Panc1 (cell line): ENCODE results near the gene GABRQ. TPM values are rescaled to one million over a fixed set of nuclear protein-coding genes. Genes with fewer than 3 reads are reported as not detected.
A peak's percentile ranks its signal among the peaks of the same experiment; 100 is the strongest.
"Not testable (repeated sequence)": the region's sequence is repeated elsewhere in the genome, so short reads cannot be mapped to it uniquely, and the experiment has no call there.

Experiments used
- ATAC-seq: fragments of 200-7000 bp; cut with Tn5 transposase; 2 replicates; pipeline ENCODE4 v1.9.1; 2020; ENCODE audit warnings: mild to moderate bottlenecking, moderate library complexity
- BruUV-seq: library from RNA; stranded (reverse); fragments of 400-500 nt; replicated peaks from 2 replicates; lab custom pipeline; 2021; lab: Mats Ljungman, UMichigan
- CTCF ChIA-PET: fragments of 300-600 bp; sonication (Branson Sonifier 250); formaldehyde crosslinking; loops from one replicate; lab custom pipeline; 2022; ENCODE audit warnings: antibody characterized with exemption; lab: Charles Lee
- POLR2A ChIA-PET: fragments of 300-600 bp; sonication (Branson Sonifier 250); formaldehyde crosslinking; loops from one replicate; lab custom pipeline; 2022; ENCODE audit warnings: antibody characterized with exemption; lab: Charles Lee
- DNase-seq: peaks from one replicate; pipeline ENCODE4 v3.0.0-alpha.2; 2010; ENCODE audit warnings: low read depth, low spot score
- H3K27ac ChIP-seq: 2 replicates; pipeline ENCODE4 v1.5.1; 2011; ENCODE audit warnings: mild to moderate bottlenecking, low read length, inconsistent platforms
- H3K27me3 ChIP-seq: fragments of 200-500 bp; sonication (Bioruptor generic); 2 replicates; pipeline ENCODE4 v1.6.0; 2014; ENCODE audit warnings: low read length, inconsistent platforms; ENCODE audit not compliant: control insufficient read depth, insufficient read depth
- H3K36me3 ChIP-seq: fragments of 200-500 bp; sonication (Bioruptor generic); 2 replicates; pipeline ENCODE4 v1.5.1; 2014; ENCODE audit warnings: inconsistent platforms, mild to moderate bottlenecking, low read length, moderate library complexity; ENCODE audit not compliant: control insufficient read depth, insufficient read depth
- H3K4me1 ChIP-seq: 2 replicates; pipeline ENCODE4 v1.5.1; 2011; ENCODE audit warnings: inconsistent platforms, mild to moderate bottlenecking, low read length, moderate library complexity; ENCODE audit not compliant: control insufficient read depth, insufficient read depth
- H3K4me3 ChIP-seq, 2 experiments: 2 replicates each; pipeline ENCODE4 v1.5.1; 2011 to 2012; ENCODE audit warnings: low read depth in 2 of 2, low read length in 2 of 2, mild to moderate bottlenecking in 2 of 2, inconsistent platforms in 1 of 2, moderate library complexity in 1 of 2
- H3K9me3 ChIP-seq: fragments of 200-500 bp; sonication (Bioruptor generic); 2 replicates; pipeline ENCODE4 v1.5.1; 2014; ENCODE audit warnings: low read depth, mild to moderate bottlenecking, inconsistent platforms, low read length, moderate library complexity; ENCODE audit not compliant: control insufficient read depth, insufficient read depth
- CTCF ChIP-seq: fragments of 450-650 bp; IDR thresholded peaks from 2 replicates; pipeline ENCODE4 v1.5.1; 2017; ENCODE audit warnings: mild to moderate bottlenecking
- POLR2AphosphoS5 ChIP-seq: IDR thresholded peaks from 2 replicates; pipeline ENCODE4 v1.6.1; 2012; ENCODE audit warnings: mild to moderate bottlenecking, low read depth, low read length, moderate library complexity
- REST ChIP-seq, 2 experiments: IDR thresholded peaks; 2 replicates each; pipeline ENCODE4 v1.6.1; 2011 to 2012; ENCODE audit warnings: low read depth in 2 of 2, control low read depth in 1 of 2, low read length in 1 of 2, mild to moderate bottlenecking in 1 of 2, moderate library complexity in 1 of 2; ENCODE audit not compliant: insufficient read depth in 1 of 2
- SIN3A ChIP-seq: IDR thresholded peaks from 2 replicates; pipeline ENCODE4 v1.6.1; 2012; ENCODE audit warnings: low read depth, mild to moderate bottlenecking, low read length, moderate library complexity, borderline replicate concordance; ENCODE audit not compliant: insufficient read depth
- TCF7L2 ChIP-seq: IDR thresholded peaks from 2 replicates; pipeline ENCODE4 v1.6.1; 2011; ENCODE audit warnings: mild to moderate bottlenecking, low read depth, low read length, inconsistent platforms
- in situ Hi-C: cut with HindIII; loops from 2 replicates; pipeline ENCODE4 v1.10.0; 2016; ENCODE audit warnings: low sequenced_read_pairs, low pct_unique_long_range_greater_than_20kb
- intact Hi-C: fragments of 100-400 bp; cut with micrococcal nuclease; formaldehyde crosslinking; loops from one replicate; pipeline ENCODE4 v1.10.0; 2022; ENCODE audit not compliant: unreplicated experiment
- total RNA-seq: library from RNA; stranded (reverse); gene quantifications from one replicate; pipeline ENCODE4 v1.2.1, GENCODE V29; 2021; ENCODE audit not compliant: unreplicated experiment

The GABRQ gene
- total RNA-seq, 1 experiment from 2014 or later: 0.03 TPM

GRCh38 chrX:152674135-152674534 is 36.4 kb downstream of the GABRQ start:
- POLR2A ChIA-PET: no interaction called here
- Histone ChIP-seq H3K36me3 (no peaks in the 10 kb centered on the region), H3K9me3 (no peaks in the 10 kb centered on the region), H3K4me3 (no peak overlapping the region), H3K4me1 (no peaks in the 10 kb centered on the region), H3K27me3 (no peaks in the 10 kb centered on the region), H3K27ac (no peak overlapping the region)
- CTCF ChIA-PET: no interaction called here
- no TSS peak for BruUV-seq
- no peak for ATAC-seq
- in situ Hi-C loops: no loop called here
- TF ChIP-seq REST (IDR thresholded peaks at IDR 0.05; ENCODE audit: insufficient read depth in 1 of 2, low read depth in 2 of 2, low read length in 1 of 2) (no peak), SIN3A (no peak), CTCF (no peak), POLR2AphosphoS5 (no peak), TCF7L2 (no peak)
- no peak for DNase-seq
- intact Hi-C loops: no loop called here

GRCh38 chrX:152674652-152675051 is 37.0 kb downstream of the GABRQ start:
- in situ Hi-C loops, H3K27me3 ChIP-seq, H3K27ac ChIP-seq, ATAC-seq, BruUV-seq, H3K4me1 ChIP-seq, H3K4me3 ChIP-seq, POLR2A ChIA-PET, H3K36me3 ChIP-seq, H3K9me3 ChIP-seq, intact Hi-C loops, CTCF ChIA-PET, DNase-seq: not testable (repeated sequence)

GRCh38 chrX:152681012-152681411 is 43.3 kb downstream of the GABRQ start:
- H3K27ac ChIP-seq, POLR2A ChIA-PET, H3K27me3 ChIP-seq, in situ Hi-C loops, DNase-seq, H3K36me3 ChIP-seq, H3K9me3 ChIP-seq, CTCF ChIA-PET, BruUV-seq, H3K4me3 ChIP-seq, intact Hi-C loops, H3K4me1 ChIP-seq: not testable (repeated sequence)
- peak; percentile 78 for ATAC-seq

- H3K27ac ChIP-seq, ATAC-seq, POLR2A ChIA-PET, BruUV-seq, H3K4me3 ChIP-seq, intact Hi-C loops, in situ Hi-C loops, CTCF ChIA-PET, DNase-seq, H3K27me3 ChIP-seq, H3K4me1 ChIP-seq, H3K9me3 ChIP-seq, H3K36me3 ChIP-seq: not testable (repeated sequence)
Observed at GRCh38 chrX:152697952-152698931, 60.5 kb downstream of the GABRQ start, which contains the start of gene MAGEA3. Gene MAGEA3 (plus strand): TSS chrX:152698794. CDS start chrX:152700833, 2,039 bp downstream.

- BruUV-seq, ATAC-seq, DNase-seq, H3K9me3 ChIP-seq, intact Hi-C loops, H3K4me1 ChIP-seq, H3K36me3 ChIP-seq, CTCF ChIA-PET, H3K27ac ChIP-seq, in situ Hi-C loops, H3K27me3 ChIP-seq, POLR2A ChIA-PET, H3K4me3 ChIP-seq: not testable (repeated sequence)
Observed at GRCh38 chrX:152700390-152700789, 62.7 kb downstream of the GABRQ start.
